IMR-90 (cell line): ENCODE measurements around the gene ROBO4. TPM values are rescaled to one million over a fixed set of nuclear protein-coding genes. Genes with fewer than 3 reads are reported as not detected.

Experiments
- ATAC-seq: fragments of 200-7000 bp; cut with Tn5 transposase; 2 replicates; pipeline ENCODE4 v1.9.1; 2020; ENCODE audit warnings: low read depth, mild to moderate bottlenecking, moderate library complexity
- BruUV-seq: library from RNA; stranded (reverse); fragments of 400-500 nt; replicated peaks from 2 replicates; lab custom pipeline; 2021; lab: Mats Ljungman, UMichigan
- CTCF ChIA-PET: fragments of 300-600 bp; formaldehyde crosslinking; extraction: SDS; loops from one replicate; lab custom pipeline; 2021; ENCODE audit warnings: antibody characterized with exemption; lab: Yijun Ruan, JAX
- POLR2A ChIA-PET: fragments of 300-600 bp; sonication (Branson Sonifier 250); formaldehyde crosslinking; loops from one replicate; lab custom pipeline; 2022; ENCODE audit warnings: antibody characterized with exemption; ENCODE audit not compliant: unreplicated experiment; lab: Charles Lee
- DNase-seq: peaks from one replicate; pipeline ENCODE4 v3.0.0; 2013
- H2AFZ ChIP-seq: replicated peaks from 2 replicates; pipeline ENCODE3; 2013; ENCODE audit warnings: low read length, mild to moderate bottlenecking; ENCODE audit not compliant: poor library complexity
- H2AK5ac ChIP-seq: 2 replicates; pipeline ENCODE4 v1.6.1; 2013; ENCODE audit warnings: low read depth, low read length, inconsistent platforms
- H2AK9ac ChIP-seq: replicated peaks from 2 replicates; pipeline ENCODE3; 2013; ENCODE audit warnings: mild to moderate bottlenecking, low read depth, low read length, moderate library complexity; ENCODE audit not compliant: poor library complexity
- H2BK120ac ChIP-seq: 2 replicates; pipeline ENCODE4 v1.6.1; 2013; ENCODE audit warnings: low read depth, low read length, inconsistent platforms
- H2BK15ac ChIP-seq: 3 replicates; pipeline ENCODE4 v1.6.1; 2013; ENCODE audit warnings: low read depth, low read length, inconsistent platforms
- H2BK20ac ChIP-seq: 2 replicates; pipeline ENCODE4 v1.6.1; 2013; ENCODE audit warnings: low read depth, mild to moderate bottlenecking, inconsistent platforms, low read length, moderate library complexity
- H2BK5ac ChIP-seq: 2 replicates; pipeline ENCODE4 v1.6.1; 2013; ENCODE audit warnings: mild to moderate bottlenecking, low read depth, low read length, inconsistent platforms; ENCODE audit not compliant: poor library complexity, severe bottlenecking
- H3K14ac ChIP-seq: replicated peaks from 2 replicates; pipeline ENCODE4 v1.6.1; 2013; ENCODE audit warnings: low read depth, low read length, inconsistent platforms
- H3K18ac ChIP-seq: 2 replicates; pipeline ENCODE4 v1.6.1; 2013; ENCODE audit warnings: low read depth, low read length, control low read depth
- H3K23ac ChIP-seq: 2 replicates; pipeline ENCODE4 v1.6.1; 2013; ENCODE audit warnings: low read depth, low read length, inconsistent platforms
- H3K27ac ChIP-seq: 2 replicates; pipeline ENCODE4 v1.5.1; 2013; ENCODE audit warnings: mild to moderate bottlenecking, control low read depth, low read length; ENCODE audit not compliant: insufficient read depth
- H3K27me3 ChIP-seq: 2 replicates; pipeline ENCODE4 v1.6.1; 2013; ENCODE audit warnings: low read length; ENCODE audit not compliant: control insufficient read depth, insufficient read depth
- H3K36me3 ChIP-seq: 2 replicates; pipeline ENCODE4 v1.6.1; 2013; ENCODE audit warnings: low read length, mixed read lengths; ENCODE audit not compliant: control insufficient read depth, insufficient read depth
- H3K4ac ChIP-seq: 2 replicates; pipeline ENCODE4 v1.6.1; 2013; ENCODE audit warnings: low read depth, low read length, inconsistent platforms
- H3K4me1 ChIP-seq: 2 replicates; pipeline ENCODE4 v1.6.1; 2013; ENCODE audit warnings: low read length, mixed read lengths; ENCODE audit not compliant: control insufficient read depth, insufficient read depth
- H3K4me2 ChIP-seq: 2 replicates; pipeline ENCODE4 v1.6.1; 2013; ENCODE audit warnings: low read depth, mild to moderate bottlenecking, control low read depth, low read length, moderate library complexity
- H3K4me3 ChIP-seq: 2 replicates; pipeline ENCODE4 v1.5.1; 2013; ENCODE audit warnings: low read depth, mild to moderate bottlenecking, control low read depth, low read length, moderate library complexity; ENCODE audit not compliant: insufficient read depth
- H3K56ac ChIP-seq: 2 replicates; pipeline ENCODE4 v1.6.1; 2013; ENCODE audit warnings: low read length, inconsistent platforms; ENCODE audit not compliant: insufficient read depth; ENCODE audit errors: extremely low read depth
- H3K79me1 ChIP-seq, 2 experiments: 2 replicates each; pipeline ENCODE4 v1.6.1; 2013; ENCODE audit warnings: low read length in 2 of 2, inconsistent platforms in 1 of 2, low read depth in 1 of 2
- H3K9ac ChIP-seq: 2 replicates; pipeline ENCODE4 v1.6.1; 2013; ENCODE audit warnings: low read depth, low read length, control low read depth
- H3K9me1 ChIP-seq: 2 replicates; pipeline ENCODE4 v1.6.1; 2013; ENCODE audit warnings: low read length, inconsistent platforms; ENCODE audit not compliant: insufficient read depth
- H3K9me3 ChIP-seq: 2 replicates; pipeline ENCODE4 v1.6.1; 2013; ENCODE audit warnings: low read length; ENCODE audit not compliant: control insufficient read depth, insufficient read depth
- H4K20me1 ChIP-seq: 2 replicates; pipeline ENCODE4 v1.6.1; 2013; ENCODE audit warnings: low read length, inconsistent platforms; ENCODE audit not compliant: insufficient read depth
- H4K5ac ChIP-seq: 2 replicates; pipeline ENCODE4 v1.6.1; 2013; ENCODE audit warnings: mild to moderate bottlenecking, low read depth, low read length, control low read depth
- H4K8ac ChIP-seq, 2 experiments: 2 replicates each; pipeline ENCODE4 v1.6.1; 2013; ENCODE audit warnings: low read depth in 2 of 2, low read length in 2 of 2, control low read depth in 1 of 2, inconsistent platforms in 1 of 2
- H4K91ac ChIP-seq: 2 replicates; pipeline ENCODE4 v1.6.1; 2013; ENCODE audit warnings: low read depth, low read length, inconsistent platforms; ENCODE audit not compliant: insufficient read depth
- BHLHE40 ChIP-seq: fragments of 150-350 bp; IDR thresholded peaks from 2 replicates; pipeline ENCODE4 v1.6.1; 2016; ENCODE audit warnings: mild to moderate bottlenecking, low read depth, low read length
- CHD1 ChIP-seq: IDR thresholded peaks from 2 replicates; pipeline ENCODE4 v1.6.1; 2012; ENCODE audit warnings: low read depth, low read length, improper control_type of control experiment
- CTCF ChIP-seq: conservative IDR thresholded peaks from 2 replicates; pipeline ENCODE4 v1.5.1; 2012; ENCODE audit warnings: mild to moderate bottlenecking, low read depth, low read length, improper control_type of control experiment
- FOS ChIP-seq: fragments of 150-350 bp; IDR thresholded peaks from 2 replicates; pipeline ENCODE4 v1.6.1; 2016; ENCODE audit warnings: low read depth, low read length
- MAFK ChIP-seq: IDR thresholded peaks from 2 replicates; pipeline ENCODE4 v1.6.1; 2012; ENCODE audit warnings: low read depth, low read length, improper control_type of control experiment
- MAZ ChIP-seq: IDR thresholded peaks from 2 replicates; pipeline ENCODE4 v1.6.1; 2012; ENCODE audit warnings: low read depth, mild to moderate bottlenecking, low read length, improper control_type of control experiment, moderate library complexity, borderline replicate concordance
- MXI1 ChIP-seq: IDR thresholded peaks from 2 replicates; pipeline ENCODE4 v1.6.1; 2012; ENCODE audit warnings: low read depth, mild to moderate bottlenecking, low read length, moderate library complexity, borderline replicate concordance
- NFE2L2 ChIP-seq: fragments of 150-350 bp; IDR thresholded peaks from 2 replicates; pipeline ENCODE4 v1.6.1; 2016; ENCODE audit warnings: low read depth, mild to moderate bottlenecking, low read length
- POLR2A ChIP-seq: IDR thresholded peaks from 2 replicates; pipeline ENCODE4 v1.6.1; 2012; ENCODE audit warnings: mild to moderate bottlenecking, low read depth, low read length
- RAD21 ChIP-seq: IDR thresholded peaks from 2 replicates; pipeline ENCODE4 v1.6.1; 2012; ENCODE audit warnings: low read length, improper control_type of control experiment
- RFX5 ChIP-seq: IDR thresholded peaks from 2 replicates; pipeline ENCODE4 v1.8.0; 2012; ENCODE audit warnings: low read depth, mild to moderate bottlenecking, low read length, moderate library complexity
- SMC3 ChIP-seq: fragments of 150-350 bp; IDR thresholded peaks from 2 replicates; pipeline ENCODE4 v1.6.1; 2016; ENCODE audit warnings: low read depth, mild to moderate bottlenecking, antibody characterized with exemption, low read length, moderate library complexity
- WGBS, 2 experiments: methylation state at CpG; one replicate each; pipeline versions ENCODE4 v1.1.5 to v1.1.7; 2013; ENCODE audit warnings: missing lambda C conversion rate in 2 of 2; ENCODE audit not compliant: insufficient read length in 1 of 2; ENCODE audit errors: extremely low coverage in 2 of 2; 5-methylcytosine and 5-hydroxymethylcytosine counted together
- dilution Hi-C: fragments of 300-500 bp; cut with HindIII; formaldehyde crosslinking; loops from one replicate; pipeline ENCODE4 v1.14.3; 2018; ENCODE audit warnings: low sequenced_read_pairs; ENCODE audit not compliant: unreplicated experiment
- in situ Hi-C: fragments of 300-500 bp; cut with MboI; formaldehyde crosslinking; loops from 3 replicates; pipeline ENCODE4 v1.14.3; 2019; ENCODE audit warnings: low sequenced_read_pairs, inconsistent platforms, mixed read lengths
- intact Hi-C: fragments of 100-400 bp; cut with micrococcal nuclease; formaldehyde crosslinking; loops from 2 replicates; pipeline ENCODE4 v1.10.0; 2022
- polyA plus RNA-seq, 3 experiments: library from polyadenylated mRNA; depleted of rRNA; stranded (reverse); fragments of >200 nt; gene quantifications; 2 replicates each; pipeline ENCODE4 v1.2.3, GENCODE V29; 2012; ENCODE audit warnings: low replicate concordance in 1 of 3
- total RNA-seq: library from RNA; depleted of rRNA; stranded (reverse); fragments of >200 nt; gene quantifications from 2 replicates; pipeline ENCODE4 v1.2.3, GENCODE V29; 2012
- TF ChIP-seq, protein P1 (sequence below): fragments of 150-350 bp; IDR thresholded peaks from 2 replicates; pipeline ENCODE4 v1.6.1; 2016; ENCODE audit warnings: low read depth, mild to moderate bottlenecking, low read length, moderate library complexity, borderline replicate concordance

The ROBO4 gene
- total and polyA plus RNA-seq, 2 of the 4 experiments (the other 2 are of a cell fraction), result 0.72 to 0.82 TPM

DNA sequence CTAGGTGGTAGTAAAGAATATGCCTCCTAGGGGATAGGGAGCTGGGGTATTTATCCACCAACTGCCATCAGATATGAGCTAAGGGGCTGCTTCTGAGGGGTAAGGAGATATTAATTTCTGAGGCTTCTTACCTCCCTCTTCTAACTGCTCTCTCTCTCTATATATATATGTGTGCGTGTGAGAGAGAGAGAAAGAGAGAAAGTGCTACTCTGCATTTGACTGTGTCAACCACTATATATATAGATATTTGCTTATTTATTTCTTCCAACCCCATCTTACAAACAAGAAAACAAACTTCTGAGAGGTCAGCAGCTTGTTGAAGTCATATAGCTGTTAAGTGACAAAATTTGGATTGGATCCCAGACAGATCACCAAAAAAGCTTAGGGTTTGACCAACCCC lies 44.0 kb upstream of the ROBO4 start:
- no peaks in the 10 kb centered on the region for H3K27me3 ChIP-seq
- H4K8ac ChIP-seq, result no peak overlapping the region
- no peak overlapping the region for H2AK5ac ChIP-seq
- peaks cover 2% of the 10 kb centered on the region; the same call in 1 of the 2 replicates for H3K4me1 ChIP-seq
- H3K36me3 ChIP-seq, result no peaks in the 10 kb centered on the region
- no peak overlapping the region for H3K18ac ChIP-seq
- H3K56ac ChIP-seq, result no peak overlapping the region
- no peaks in the 10 kb centered on the region for H3K9me1 ChIP-seq
- no CpG with 5 or more reads among the region's 1 CpG for WGBS, 2 experiments
- in situ Hi-C loops (no loop called here), intact Hi-C loops (no loop called here), dilution Hi-C loops (no loop called here)
- H2BK15ac ChIP-seq, result no peak overlapping the region
- ChIA-PET CTCF (no interaction called here), POLR2A (no interaction called here)
- no peak for DNase-seq
- H4K20me1 ChIP-seq, result no peaks in the 10 kb centered on the region
- no peak overlapping the region for H3K4ac ChIP-seq
- H3K23ac ChIP-seq, result no peak overlapping the region
- no peak overlapping the region for H3K9ac ChIP-seq
- H4K91ac ChIP-seq, result no peak overlapping the region
- H3K4me2 ChIP-seq, result no peak overlapping the region
- H3K14ac ChIP-seq, result no peak overlapping the region
- H2BK120ac ChIP-seq, result no peak overlapping the region
- no peak for TF ChIP-seq NFE2L2
- no peak for TF ChIP-seq RFX5
- TF ChIP-seq MAZ, result no peak
- no peak for TF ChIP-seq FOS
- TF ChIP-seq MAFK, result no peak
- TF ChIP-seq MXI1, result no peak
- TF ChIP-seq RAD21, result no peak
- no peak for TF ChIP-seq BHLHE40
- TF ChIP-seq CTCF, result no peak
- TF ChIP-seq, protein P1, sequence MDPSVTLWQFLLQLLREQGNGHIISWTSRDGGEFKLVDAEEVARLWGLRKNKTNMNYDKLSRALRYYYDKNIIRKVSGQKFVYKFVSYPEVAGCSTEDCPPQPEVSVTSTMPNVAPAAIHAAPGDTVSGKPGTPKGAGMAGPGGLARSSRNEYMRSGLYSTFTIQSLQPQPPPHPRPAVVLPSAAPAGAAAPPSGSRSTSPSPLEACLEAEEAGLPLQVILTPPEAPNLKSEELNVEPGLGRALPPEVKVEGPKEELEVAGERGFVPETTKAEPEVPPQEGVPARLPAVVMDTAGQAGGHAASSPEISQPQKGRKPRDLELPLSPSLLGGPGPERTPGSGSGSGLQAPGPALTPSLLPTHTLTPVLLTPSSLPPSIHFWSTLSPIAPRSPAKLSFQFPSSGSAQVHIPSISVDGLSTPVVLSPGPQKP, result no peak
- no peak for TF ChIP-seq SMC3
- TF ChIP-seq CHD1, result no peak
- TF ChIP-seq POLR2A, result no peak
- no peak for ATAC-seq
- H2BK5ac ChIP-seq, result no peak overlapping the region
- H3K9me3 ChIP-seq, result no peaks in the 10 kb centered on the region
- no peak overlapping the region for H3K4me3 ChIP-seq
- H2AFZ ChIP-seq, result no peak overlapping the region
- H2AK9ac ChIP-seq, result no peak overlapping the region
- H3K27ac ChIP-seq, result no peak overlapping the region
- BruUV-seq, result no TSS peak
- H2BK20ac ChIP-seq, result no peak overlapping the region
- no peak overlapping the region for H4K5ac ChIP-seq
- no peaks in the 10 kb centered on the region for H3K79me1 ChIP-seq
